HEK293 (cell line): Measurements from ENCODE around the gene GSTM5.

Experiments used
- CTCF ChIA-PET: fragments of 350-600 bp; formaldehyde crosslinking; extraction: SDS; loops from one replicate; lab custom pipeline; 2021; ENCODE audit warnings: antibody characterized with exemption; lab: Yijun Ruan, JAX
- POLR2A ChIA-PET: fragments of 300-600 bp; formaldehyde crosslinking; extraction: SDS; loops from one replicate; lab custom pipeline; 2020; ENCODE audit warnings: antibody characterized with exemption, inconsistent platforms; lab: Yijun Ruan, JAX
- H3K27ac ChIP-seq: fragments of 200-500 bp; sonication (Bioruptor generic); 2 replicates; pipeline ENCODE4 v1.5.1; 2014; ENCODE audit warnings: low read depth, low read length, control low read depth, inconsistent platforms; ENCODE audit errors: extremely low read depth
- H3K36me3 ChIP-seq, 2 experiments: fragments of 200-500 bp in 1 of 2; sonication (Bioruptor generic) in 1 of 2; 1 replicate in 1 of 2; 2 replicates in 1 of 2; pipeline ENCODE4 v1.5.1; 2014 to 2017; ENCODE audit warnings: inconsistent platforms in 2 of 2, low read length in 2 of 2; ENCODE audit not compliant: control insufficient read depth in 2 of 2, insufficient read depth in 1 of 2
- H3K4me1 ChIP-seq: fragments of 200-500 bp; sonication (Bioruptor generic); 2 replicates; pipeline ENCODE4 v1.5.1; 2014; ENCODE audit warnings: mild to moderate bottlenecking, low read length, inconsistent platforms; ENCODE audit not compliant: control insufficient read depth, insufficient read depth
- H3K4me3 ChIP-seq: 2 replicates; pipeline ENCODE4 v1.5.1; 2011; ENCODE audit warnings: low read depth, mild to moderate bottlenecking, control low read depth, low read length, moderate library complexity
- H3K9me3 ChIP-seq: fragments of 200-500 bp; sonication (Bioruptor generic); 2 replicates; pipeline ENCODE4 v1.5.1; 2014; ENCODE audit warnings: low read depth, low read length, inconsistent platforms; ENCODE audit not compliant: control insufficient read depth, insufficient read depth
- GLI4 ChIP-seq: fragments of 450-650 bp; formaldehyde crosslinking; IDR thresholded peaks from 2 replicates; pipeline ENCODE4 v1.5.1; 2016; ENCODE audit warnings: missing biosample characterization, missing genetic modification characterization
- YY2 ChIP-seq: fragments of 450-650 bp; formaldehyde crosslinking; IDR thresholded peaks from 2 replicates; pipeline ENCODE4 v1.5.1; 2016; ENCODE audit warnings: missing biosample characterization, missing genetic modification characterization
- ZBTB1 ChIP-seq: fragments of 450-650 bp; formaldehyde crosslinking; IDR thresholded peaks from 2 replicates; pipeline ENCODE4 v1.5.1; 2016; ENCODE audit warnings: missing biosample characterization, missing genetic modification characterization
- ZBTB21 ChIP-seq: fragments of 450-650 bp; formaldehyde crosslinking; IDR thresholded peaks from 2 replicates; pipeline ENCODE4 v1.5.1; 2017; ENCODE audit warnings: missing biosample characterization, missing genetic modification characterization
- ZIC2 ChIP-seq: fragments of 450-650 bp; formaldehyde crosslinking; IDR thresholded peaks from 2 replicates; pipeline ENCODE4 v1.5.1; 2016; ENCODE audit warnings: missing biosample characterization, missing genetic modification characterization
- ZNF211 ChIP-seq: fragments of 450-650 bp; formaldehyde crosslinking; IDR thresholded peaks from 2 replicates; pipeline ENCODE4 v1.5.1; 2016; ENCODE audit warnings: low read depth, missing biosample characterization, missing genetic modification characterization
- ZNF707 ChIP-seq: fragments of 450-650 bp; formaldehyde crosslinking; IDR thresholded peaks from 2 replicates; pipeline ENCODE4 v1.5.1; 2016; ENCODE audit warnings: missing biosample characterization, missing genetic modification characterization
- ZNF837 ChIP-seq: fragments of 450-650 bp; formaldehyde crosslinking; IDR thresholded peaks from 2 replicates; pipeline ENCODE4 v1.5.1; 2016; ENCODE audit warnings: missing biosample characterization, missing genetic modification characterization
- ZSCAN16 ChIP-seq: fragments of 450-650 bp; formaldehyde crosslinking; IDR thresholded peaks from 2 replicates; pipeline ENCODE4 v1.5.1; 2016; ENCODE audit warnings: missing biosample characterization, missing genetic modification characterization
- ZSCAN23 ChIP-seq: fragments of 450-650 bp; formaldehyde crosslinking; IDR thresholded peaks from 2 replicates; pipeline ENCODE4 v1.5.1; 2016; ENCODE audit warnings: missing biosample characterization, missing genetic modification characterization
- TF ChIP-seq, protein P1 (sequence below): fragments of 450-650 bp; formaldehyde crosslinking; IDR thresholded peaks from 2 replicates; pipeline ENCODE4 v1.5.1; 2017; ENCODE audit warnings: missing biosample characterization, missing genetic modification characterization
- TF ChIP-seq, protein P2 (sequence below): fragments of 450-650 bp; formaldehyde crosslinking; IDR thresholded peaks from 2 replicates; pipeline ENCODE4 v1.5.1; 2016; ENCODE audit warnings: missing biosample characterization, missing genetic modification characterization
- TF ChIP-seq, protein P3 (sequence below): fragments of 450-650 bp; formaldehyde crosslinking; IDR thresholded peaks from 2 replicates; pipeline ENCODE4 v1.5.1; 2016; ENCODE audit warnings: missing biosample characterization, missing genetic modification characterization
- TF ChIP-seq, protein P4 (sequence below): fragments of 450-650 bp; formaldehyde crosslinking; IDR thresholded peaks from 2 replicates; pipeline ENCODE4 v1.5.1; 2016; ENCODE audit warnings: missing biosample characterization, missing genetic modification characterization, borderline replicate concordance
- TF ChIP-seq, protein P5 (sequence below): fragments of 450-650 bp; formaldehyde crosslinking; IDR thresholded peaks from 2 replicates; pipeline ENCODE4 v1.5.1; 2016; ENCODE audit warnings: missing biosample characterization, missing genetic modification characterization
- TF ChIP-seq, protein P6 (sequence below): IDR thresholded peaks from 2 replicates; pipeline ENCODE4 v1.6.1; 2011; ENCODE audit warnings: mild to moderate bottlenecking, low read depth, low read length, borderline replicate concordance

GSTM5 gene

DNA sequence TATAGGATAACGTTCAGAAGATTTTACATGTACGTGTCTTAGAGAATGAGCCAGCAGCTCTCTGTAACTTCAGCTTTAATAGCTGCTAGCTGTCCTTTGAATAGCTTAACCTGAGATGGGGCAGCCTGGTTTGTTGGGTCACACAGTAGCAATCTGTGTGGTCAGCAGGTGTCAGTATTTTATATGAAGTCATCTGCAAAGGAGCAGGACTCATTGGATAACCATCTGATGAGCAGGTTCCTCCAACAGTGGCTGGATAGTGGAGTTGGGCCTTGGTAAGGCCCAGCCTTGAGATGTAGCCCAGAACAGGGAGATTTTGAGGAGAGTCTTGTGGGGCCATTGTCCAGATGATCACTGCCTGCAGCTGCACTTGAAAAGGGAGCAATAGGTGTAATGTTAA, 6.4 kb downstream of the GSTM5 start:
- ChIA-PET POLR2A (no interaction called here), CTCF (interaction anchor here (1.5 to 2.3 kb wide), 2 partner anchors 55 to 78 kb away, joined by 11 to 12 read pairs; no protein-coding TSS in a partner anchor)
- no peak overlapping the region for H3K27ac ChIP-seq
- no peak overlapping the region for H3K4me3 ChIP-seq
- H3K4me1 ChIP-seq: no peaks in the 10 kb centered on the region
- no peaks in the 10 kb centered on the region for H3K36me3 ChIP-seq
- TF ChIP-seq, protein P1, sequence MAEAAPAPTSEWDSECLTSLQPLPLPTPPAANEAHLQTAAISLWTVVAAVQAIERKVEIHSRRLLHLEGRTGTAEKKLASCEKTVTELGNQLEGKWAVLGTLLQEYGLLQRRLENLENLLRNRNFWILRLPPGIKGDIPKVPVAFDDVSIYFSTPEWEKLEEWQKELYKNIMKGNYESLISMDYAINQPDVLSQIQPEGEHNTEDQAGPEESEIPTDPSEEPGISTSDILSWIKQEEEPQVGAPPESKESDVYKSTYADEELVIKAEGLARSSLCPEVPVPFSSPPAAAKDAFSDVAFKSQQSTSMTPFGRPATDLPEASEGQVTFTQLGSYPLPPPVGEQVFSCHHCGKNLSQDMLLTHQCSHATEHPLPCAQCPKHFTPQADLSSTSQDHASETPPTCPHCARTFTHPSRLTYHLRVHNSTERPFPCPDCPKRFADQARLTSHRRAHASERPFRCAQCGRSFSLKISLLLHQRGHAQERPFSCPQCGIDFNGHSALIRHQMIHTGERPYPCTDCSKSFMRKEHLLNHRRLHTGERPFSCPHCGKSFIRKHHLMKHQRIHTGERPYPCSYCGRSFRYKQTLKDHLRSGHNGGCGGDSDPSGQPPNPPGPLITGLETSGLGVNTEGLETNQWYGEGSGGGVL (tag by site-specific recombination): no peak
- TF ChIP-seq, protein P2, sequence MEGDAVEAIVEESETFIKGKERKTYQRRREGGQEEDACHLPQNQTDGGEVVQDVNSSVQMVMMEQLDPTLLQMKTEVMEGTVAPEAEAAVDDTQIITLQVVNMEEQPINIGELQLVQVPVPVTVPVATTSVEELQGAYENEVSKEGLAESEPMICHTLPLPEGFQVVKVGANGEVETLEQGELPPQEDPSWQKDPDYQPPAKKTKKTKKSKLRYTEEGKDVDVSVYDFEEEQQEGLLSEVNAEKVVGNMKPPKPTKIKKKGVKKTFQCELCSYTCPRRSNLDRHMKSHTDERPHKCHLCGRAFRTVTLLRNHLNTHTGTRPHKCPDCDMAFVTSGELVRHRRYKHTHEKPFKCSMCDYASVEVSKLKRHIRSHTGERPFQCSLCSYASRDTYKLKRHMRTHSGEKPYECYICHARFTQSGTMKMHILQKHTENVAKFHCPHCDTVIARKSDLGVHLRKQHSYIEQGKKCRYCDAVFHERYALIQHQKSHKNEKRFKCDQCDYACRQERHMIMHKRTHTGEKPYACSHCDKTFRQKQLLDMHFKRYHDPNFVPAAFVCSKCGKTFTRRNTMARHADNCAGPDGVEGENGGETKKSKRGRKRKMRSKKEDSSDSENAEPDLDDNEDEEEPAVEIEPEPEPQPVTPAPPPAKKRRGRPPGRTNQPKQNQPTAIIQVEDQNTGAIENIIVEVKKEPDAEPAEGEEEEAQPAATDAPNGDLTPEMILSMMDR (tag by site-specific recombination): peak; percentile 32
- no peak for TF ChIP-seq ZNF211 (tag by site-specific recombination)
- no peak for TF ChIP-seq GLI4
- no peaks in the 10 kb centered on the region for H3K9me3 ChIP-seq

DNA sequence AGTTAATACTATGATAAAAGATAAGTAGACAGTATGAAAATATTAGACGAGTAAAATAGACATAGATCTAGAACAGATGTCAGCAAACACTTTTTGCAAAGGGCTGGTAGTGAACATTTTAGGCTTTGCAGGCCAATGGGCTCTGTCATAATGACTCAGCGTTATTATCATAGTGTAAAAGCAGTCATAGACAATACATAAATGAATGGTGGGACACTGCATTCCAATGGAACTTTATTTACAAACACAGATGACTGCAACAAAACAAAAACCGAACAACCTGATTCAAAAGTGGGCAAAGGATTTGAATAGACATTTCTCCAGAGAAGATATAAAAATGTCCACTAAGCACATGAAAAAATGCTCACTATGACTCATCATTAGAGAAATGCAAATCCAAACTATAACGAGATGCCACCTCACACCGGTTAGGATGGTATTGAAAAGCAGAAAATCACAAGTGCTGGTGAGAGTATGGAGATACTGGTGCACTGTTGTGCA, 7.3 kb downstream of the GSTM5 start:
- Histone ChIP-seq H3K4me1 (no peaks in the 10 kb centered on the region), H3K4me3 (no peak overlapping the region), H3K9me3 (no peaks in the 10 kb centered on the region), H3K36me3 (no peaks in the 10 kb centered on the region), H3K27ac (no peak overlapping the region)
- POLR2A ChIA-PET: no interaction called here
- CTCF ChIA-PET: interaction anchor here (0.7 to 2.0 kb wide), 3 partner anchors 54 to 182 kb away, joined by 3 to 4 read pairs (median 4); no protein-coding TSS in a partner anchor
- TF ChIP-seq, protein P3, sequence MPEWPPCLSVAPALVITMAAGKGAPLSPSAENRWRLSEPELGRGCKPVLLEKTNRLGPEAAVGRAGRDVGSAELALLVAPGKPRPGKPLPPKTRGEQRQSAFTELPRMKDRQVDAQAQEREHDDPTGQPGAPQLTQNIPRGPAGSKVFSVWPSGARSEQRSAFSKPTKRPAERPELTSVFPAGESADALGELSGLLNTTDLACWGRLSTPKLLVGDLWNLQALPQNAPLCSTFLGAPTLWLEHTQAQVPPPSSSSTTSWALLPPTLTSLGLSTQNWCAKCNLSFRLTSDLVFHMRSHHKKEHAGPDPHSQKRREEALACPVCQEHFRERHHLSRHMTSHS: no peak
- no peak for TF ChIP-seq ZNF837 (tag by site-specific recombination)
- TF ChIP-seq, protein P4, sequence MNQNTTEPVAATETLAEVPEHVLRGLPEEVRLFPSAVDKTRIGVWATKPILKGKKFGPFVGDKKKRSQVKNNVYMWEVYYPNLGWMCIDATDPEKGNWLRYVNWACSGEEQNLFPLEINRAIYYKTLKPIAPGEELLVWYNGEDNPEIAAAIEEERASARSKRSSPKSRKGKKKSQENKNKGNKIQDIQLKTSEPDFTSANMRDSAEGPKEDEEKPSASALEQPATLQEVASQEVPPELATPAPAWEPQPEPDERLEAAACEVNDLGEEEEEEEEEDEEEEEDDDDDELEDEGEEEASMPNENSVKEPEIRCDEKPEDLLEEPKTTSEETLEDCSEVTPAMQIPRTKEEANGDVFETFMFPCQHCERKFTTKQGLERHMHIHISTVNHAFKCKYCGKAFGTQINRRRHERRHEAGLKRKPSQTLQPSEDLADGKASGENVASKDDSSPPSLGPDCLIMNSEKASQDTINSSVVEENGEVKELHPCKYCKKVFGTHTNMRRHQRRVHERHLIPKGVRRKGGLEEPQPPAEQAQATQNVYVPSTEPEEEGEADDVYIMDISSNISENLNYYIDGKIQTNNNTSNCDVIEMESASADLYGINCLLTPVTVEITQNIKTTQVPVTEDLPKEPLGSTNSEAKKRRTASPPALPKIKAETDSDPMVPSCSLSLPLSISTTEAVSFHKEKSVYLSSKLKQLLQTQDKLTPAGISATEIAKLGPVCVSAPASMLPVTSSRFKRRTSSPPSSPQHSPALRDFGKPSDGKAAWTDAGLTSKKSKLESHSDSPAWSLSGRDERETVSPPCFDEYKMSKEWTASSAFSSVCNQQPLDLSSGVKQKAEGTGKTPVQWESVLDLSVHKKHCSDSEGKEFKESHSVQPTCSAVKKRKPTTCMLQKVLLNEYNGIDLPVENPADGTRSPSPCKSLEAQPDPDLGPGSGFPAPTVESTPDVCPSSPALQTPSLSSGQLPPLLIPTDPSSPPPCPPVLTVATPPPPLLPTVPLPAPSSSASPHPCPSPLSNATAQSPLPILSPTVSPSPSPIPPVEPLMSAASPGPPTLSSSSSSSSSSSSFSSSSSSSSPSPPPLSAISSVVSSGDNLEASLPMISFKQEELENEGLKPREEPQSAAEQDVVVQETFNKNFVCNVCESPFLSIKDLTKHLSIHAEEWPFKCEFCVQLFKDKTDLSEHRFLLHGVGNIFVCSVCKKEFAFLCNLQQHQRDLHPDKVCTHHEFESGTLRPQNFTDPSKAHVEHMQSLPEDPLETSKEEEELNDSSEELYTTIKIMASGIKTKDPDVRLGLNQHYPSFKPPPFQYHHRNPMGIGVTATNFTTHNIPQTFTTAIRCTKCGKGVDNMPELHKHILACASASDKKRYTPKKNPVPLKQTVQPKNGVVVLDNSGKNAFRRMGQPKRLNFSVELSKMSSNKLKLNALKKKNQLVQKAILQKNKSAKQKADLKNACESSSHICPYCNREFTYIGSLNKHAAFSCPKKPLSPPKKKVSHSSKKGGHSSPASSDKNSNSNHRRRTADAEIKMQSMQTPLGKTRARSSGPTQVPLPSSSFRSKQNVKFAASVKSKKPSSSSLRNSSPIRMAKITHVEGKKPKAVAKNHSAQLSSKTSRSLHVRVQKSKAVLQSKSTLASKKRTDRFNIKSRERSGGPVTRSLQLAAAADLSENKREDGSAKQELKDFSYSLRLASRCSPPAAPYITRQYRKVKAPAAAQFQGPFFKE (tag by site-specific recombination): no peak
- TF ChIP-seq ZBTB1: no peak
- TF ChIP-seq, protein P1 (tag by site-specific recombination): no peak
- TF ChIP-seq ZIC2 (tag by site-specific recombination): no peak
- TF ChIP-seq, protein P5, sequence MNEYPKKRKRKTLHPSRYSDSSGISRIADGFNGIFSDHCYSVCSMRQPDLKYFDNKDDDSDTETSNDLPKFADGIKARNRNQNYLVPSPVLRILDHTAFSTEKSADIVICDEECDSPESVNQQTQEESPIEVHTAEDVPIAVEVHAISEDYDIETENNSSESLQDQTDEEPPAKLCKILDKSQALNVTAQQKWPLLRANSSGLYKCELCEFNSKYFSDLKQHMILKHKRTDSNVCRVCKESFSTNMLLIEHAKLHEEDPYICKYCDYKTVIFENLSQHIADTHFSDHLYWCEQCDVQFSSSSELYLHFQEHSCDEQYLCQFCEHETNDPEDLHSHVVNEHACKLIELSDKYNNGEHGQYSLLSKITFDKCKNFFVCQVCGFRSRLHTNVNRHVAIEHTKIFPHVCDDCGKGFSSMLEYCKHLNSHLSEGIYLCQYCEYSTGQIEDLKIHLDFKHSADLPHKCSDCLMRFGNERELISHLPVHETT: no peak
- TF ChIP-seq GLI4: no peak
- TF ChIP-seq ZSCAN23: no peak
- no peak for TF ChIP-seq ZBTB21 (tag by site-specific recombination)
- TF ChIP-seq, protein P6, sequence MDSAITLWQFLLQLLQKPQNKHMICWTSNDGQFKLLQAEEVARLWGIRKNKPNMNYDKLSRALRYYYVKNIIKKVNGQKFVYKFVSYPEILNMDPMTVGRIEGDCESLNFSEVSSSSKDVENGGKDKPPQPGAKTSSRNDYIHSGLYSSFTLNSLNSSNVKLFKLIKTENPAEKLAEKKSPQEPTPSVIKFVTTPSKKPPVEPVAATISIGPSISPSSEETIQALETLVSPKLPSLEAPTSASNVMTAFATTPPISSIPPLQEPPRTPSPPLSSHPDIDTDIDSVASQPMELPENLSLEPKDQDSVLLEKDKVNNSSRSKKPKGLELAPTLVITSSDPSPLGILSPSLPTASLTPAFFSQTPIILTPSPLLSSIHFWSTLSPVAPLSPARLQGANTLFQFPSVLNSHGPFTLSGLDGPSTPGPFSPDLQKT: no peak
- no peak for TF ChIP-seq ZNF707 (tag by site-specific recombination)
- no peak for TF ChIP-seq ZSCAN16
- TF ChIP-seq YY2: no peak
